GM21390 (cell line): ENCODE data around the gene SIK3.
"Not testable (repeated sequence)": the region's sequence is repeated elsewhere in the genome, so short reads cannot be mapped to it uniquely, and the experiment has no call there.

Source experiments
- ATAC-seq: cut with Tn5 transposase; IDR thresholded peaks from one replicate; pipeline ENCODE4 v1.9.1; 2021; ENCODE audit not compliant: unreplicated experiment

Gene SIK3

GRCh38 chr11:116843661-116844060 lies 254.6 kb downstream of the SIK3 start:
- ATAC-seq, result no peak

- ATAC-seq, result no peak
These were observed 255.3 kb downstream of the SIK3 start for GRCh38 chr11:116842909-116843308.

DNA sequence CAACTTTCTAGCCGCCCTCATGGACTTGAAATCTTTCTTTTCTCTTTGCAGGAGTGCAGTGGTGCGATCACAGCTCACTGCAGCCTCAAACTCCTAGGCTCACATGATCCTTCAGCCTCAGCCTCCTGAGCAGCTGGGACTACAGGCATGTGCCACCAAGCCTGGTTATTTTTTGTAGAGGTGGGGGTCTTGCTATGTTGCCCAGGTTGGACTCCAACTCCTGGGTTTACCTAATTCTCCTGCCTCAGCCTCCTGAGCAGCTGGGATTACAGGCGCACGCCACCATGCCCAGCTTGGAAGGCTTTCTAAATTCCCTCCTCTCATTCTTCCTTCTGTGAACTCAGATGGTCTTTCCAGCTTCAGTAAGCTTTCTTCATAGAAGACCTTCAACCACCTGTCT lies 256.1 kb downstream of the SIK3 start:
- no peak for ATAC-seq

- ATAC-seq, result no peak
These were observed 257.4 kb downstream of the SIK3 start for GRCh38 chr11:116840746-116841296.

- no peak for ATAC-seq
These were observed 257.9 kb downstream of the SIK3 start for GRCh38 chr11:116840224-116840745.

DNA sequence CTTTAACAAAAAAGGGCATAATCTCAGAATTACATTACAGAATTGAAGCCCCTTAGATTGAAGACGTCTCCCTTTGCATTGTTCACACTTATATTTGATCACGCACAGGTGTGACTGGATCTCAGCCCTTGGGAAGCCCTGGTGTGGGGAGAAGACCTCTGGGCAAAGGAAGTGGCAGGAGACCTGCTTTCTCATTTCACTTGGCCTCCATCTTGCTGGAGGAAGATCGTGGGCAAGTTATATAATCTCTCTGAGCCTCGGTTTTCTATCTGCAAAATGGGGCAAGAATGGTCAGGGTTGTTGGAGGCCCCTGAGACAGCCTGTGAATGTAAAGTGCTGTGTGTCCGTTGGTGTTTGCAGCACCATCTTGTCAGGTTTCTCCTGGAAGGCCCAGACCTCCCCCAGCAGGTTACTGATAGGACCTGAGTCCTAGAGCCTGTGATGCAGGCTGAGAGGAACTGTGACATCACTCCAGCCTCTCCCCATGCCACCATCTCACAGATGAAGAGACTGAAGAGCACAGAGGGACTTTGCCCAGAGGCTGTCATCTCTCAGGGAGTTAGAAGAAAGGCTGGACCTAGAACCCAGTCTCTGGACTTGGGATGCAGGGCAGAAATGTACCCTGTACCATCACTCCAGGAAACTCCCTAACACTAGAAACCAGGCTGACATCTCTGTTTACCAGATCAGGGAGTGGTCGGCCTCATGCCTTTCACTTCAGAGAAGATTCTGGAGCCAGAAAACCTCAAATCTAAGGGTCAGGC lies 259.7 kb downstream of the SIK3 start:
- ATAC-seq, result no peak

DNA sequence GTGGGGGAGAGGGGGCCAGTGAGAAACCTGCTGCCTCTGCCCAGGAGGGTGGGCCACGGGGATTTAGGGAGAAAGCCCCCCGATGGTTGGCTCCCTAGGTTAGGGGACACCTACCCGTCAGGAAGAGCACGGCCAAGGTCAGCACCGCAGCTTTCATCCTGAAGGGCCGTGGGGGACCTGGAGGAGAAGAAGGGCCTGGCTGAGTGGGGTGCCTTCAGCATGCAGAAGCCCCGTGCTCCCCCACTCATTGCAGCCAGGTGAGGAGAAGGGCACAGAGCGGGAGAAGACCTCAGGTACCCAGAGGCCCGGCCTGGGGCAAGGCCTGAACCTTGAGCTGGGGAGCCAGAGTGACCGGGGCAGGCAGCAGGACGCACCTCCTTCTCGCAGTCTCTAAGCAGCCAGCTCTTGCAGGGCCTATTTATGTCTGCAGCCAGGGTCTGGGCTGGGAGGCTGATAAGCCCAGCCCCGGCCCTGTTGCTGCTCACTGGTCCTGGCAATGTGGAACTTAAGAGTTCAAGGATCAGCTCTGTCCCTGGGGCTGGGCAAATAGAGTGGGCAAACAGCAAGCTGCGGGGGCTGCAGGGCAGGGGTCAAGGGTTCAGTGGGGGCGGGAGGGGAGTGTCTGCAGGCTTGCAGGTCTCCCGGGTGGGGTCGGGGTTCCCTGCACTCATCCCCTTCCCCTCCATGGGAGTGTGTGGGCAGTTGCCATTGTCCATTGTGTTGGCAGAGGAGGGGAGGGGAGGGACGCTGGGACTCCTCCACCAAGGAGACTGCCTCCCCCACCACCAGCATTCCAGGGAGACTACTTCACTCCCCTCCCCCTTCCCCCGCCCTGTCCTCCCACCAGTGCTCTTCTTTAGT lies 260.8 kb downstream of the SIK3 start, which contains the start of gene APOA1:
TSS of gene APOA1 (minus strand) at position 392 of the 861 bp plus-strand sequence. CDS start at position 157, 235 bp downstream.
- no peak for ATAC-seq

DNA sequence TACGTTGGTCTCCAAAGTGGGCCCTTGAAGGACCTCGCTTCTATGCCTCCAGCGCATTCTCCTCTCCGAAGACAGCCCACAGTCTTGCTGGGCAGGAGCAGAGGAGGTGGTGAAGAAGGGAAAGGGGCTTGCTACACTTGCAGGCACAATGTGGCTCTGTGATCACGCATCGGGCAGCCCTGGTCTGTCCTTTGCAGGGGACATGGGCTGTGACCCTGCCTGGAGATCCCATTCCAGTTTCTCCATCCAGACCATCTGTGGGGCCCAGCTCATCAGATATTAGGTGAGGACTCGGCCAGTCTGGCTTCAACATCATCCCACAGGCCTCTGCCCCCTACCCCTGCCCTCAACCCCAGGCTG lies 261.6 kb downstream of the SIK3 start:
- ATAC-seq, result no peak

GRCh38 chr11:116835791-116836631 lies 262.2 kb downstream of the SIK3 start:
- ATAC-seq, result peak; percentile 78

DNA sequence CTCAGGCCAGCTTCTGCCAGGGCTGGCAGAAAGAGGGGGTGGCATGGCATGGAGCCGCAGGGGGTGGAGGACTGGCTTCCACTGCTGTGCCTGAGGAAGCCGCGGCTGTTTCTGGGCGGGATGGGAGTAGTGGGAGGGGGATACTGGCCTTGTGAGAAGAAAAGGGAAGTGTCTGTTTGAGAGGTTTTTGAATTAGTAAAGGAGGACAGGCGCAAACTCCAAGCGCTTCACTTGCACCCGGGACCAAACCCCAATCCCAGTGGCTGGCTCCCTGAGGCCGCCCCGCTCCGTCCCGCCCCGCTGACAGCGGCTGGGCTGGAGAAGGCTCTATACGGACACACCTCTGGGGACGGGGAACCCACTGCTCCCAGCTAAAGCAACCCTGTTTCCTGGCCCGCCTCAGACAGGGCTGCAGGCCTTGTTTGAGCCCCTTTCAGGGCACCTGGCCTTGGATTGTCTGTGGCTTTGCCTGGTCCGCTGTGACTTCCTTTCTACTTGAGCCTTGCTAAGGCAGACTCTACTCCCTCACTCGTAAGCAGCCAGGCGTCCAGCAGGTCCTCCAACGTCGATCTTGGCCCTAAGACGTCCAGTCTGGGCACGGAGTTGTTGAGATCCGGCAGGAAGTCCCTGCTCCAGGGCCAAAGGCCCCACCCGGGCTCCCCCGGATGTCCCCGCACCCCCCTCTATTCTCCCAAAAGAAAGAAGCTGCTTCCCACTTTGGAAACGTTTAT lies 263.0 kb downstream of the SIK3 start:
- ATAC-seq, result peak; percentile 34

DNA sequence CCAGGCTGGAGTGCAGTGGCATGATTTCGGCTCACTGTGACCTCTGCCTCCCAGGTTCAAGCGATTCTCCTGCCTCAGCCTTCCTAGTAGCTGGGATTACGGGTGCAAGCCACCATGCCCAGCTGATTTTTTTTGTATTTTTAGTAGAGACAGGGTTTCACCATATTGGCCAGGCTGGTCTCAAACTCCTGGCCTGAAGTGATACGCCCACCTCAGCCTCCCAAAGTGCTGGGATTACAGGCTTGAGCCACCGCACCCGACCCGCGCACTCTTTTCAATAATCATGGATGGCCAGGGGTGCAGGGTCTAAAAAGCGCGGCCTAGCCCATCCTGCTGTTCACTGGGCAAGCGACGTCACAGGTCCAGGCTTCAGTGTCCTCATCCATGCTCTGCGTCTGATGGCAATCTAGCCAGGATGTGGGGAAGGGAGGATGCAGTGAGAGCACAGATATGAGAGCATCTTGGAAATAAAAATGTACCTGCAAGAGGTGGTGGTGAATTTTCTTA lies 263.6 kb downstream of the SIK3 start:
- not testable (repeated sequence) for ATAC-seq

DNA sequence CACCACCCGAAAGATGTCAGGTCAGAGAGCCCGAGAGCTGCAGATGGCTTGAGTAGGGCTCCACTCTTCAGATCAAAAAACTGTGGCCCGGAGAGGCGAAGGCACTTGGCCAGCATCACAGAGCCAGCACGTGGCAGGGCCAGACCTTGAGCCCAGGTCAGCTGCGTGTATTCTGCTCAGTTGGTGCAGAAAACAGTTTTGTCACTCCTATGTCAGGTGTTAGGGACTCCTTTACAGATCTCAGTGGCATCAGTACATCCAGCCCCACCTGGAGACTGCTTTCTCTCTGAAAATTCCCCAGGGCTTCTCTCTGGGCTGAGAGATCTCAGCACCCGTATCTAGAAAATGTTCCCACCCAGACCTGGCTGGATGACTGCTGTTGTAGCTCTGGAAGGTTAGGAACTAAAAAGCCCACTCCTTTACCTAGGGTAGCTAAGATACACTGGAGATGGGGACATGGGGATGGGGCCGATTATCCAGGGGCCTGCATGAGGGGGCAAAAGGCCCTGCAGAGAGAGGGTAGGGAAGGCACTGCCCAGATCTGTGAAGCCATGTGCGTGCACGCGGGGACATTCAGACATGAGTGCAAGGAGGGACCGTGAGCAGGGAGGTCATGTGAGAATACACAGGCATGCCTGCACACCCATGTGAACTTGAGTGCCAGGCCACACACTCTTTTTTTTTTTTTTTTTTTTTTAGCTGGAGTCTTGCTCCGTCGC lies 264.3 kb downstream of the SIK3 start:
- no peak for ATAC-seq

DNA sequence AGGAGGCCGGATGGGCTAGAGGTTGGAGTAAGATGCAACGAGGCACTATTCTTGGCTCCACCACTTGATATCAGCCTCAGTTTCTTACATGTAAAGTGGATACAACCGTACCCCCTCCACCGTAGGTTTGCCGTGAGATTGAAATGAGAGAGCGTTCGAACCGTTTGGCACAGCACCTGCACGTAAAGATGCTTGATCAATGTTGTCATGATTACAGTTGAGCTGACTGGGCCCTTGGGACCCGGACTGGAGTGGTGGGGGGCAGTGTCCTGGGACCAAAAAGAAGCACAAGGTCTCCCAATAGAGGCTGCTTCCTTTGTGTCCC lies 264.8 kb downstream of the SIK3 start:
- no peak for ATAC-seq

- no peak for ATAC-seq
These were observed 265.6 kb downstream of the SIK3 start for GRCh38 chr11:116832350-116833290.

GRCh38 chr11:116831790-116832349 lies 266.4 kb downstream of the SIK3 start:
- ATAC-seq, result no peak

GRCh38 chr11:116830184-116830912 lies 267.9 kb downstream of the SIK3 start:
- no peak for ATAC-seq

- ATAC-seq, result no peak
These were observed 268.6 kb downstream of the SIK3 start, which contains the start of gene APOC3 for GRCh38 chr11:116829525-116830183. Gene APOC3, plus strand, starts transcription at chr11:116829907. Its CDS starts 676 bp downstream, at chr11:116830583.
